Medulla oblongata (tissue), 1 donor: Measurements from ENCODE around the gene PPFIBP2.
A peak's percentile ranks its signal among the peaks of the same experiment; 100 is the strongest.

ENCODE experiments used
- DNase-seq: peaks from one replicate; pipeline ENCODE4 v3.0.0-alpha.2; 2015; ENCODE audit errors: extremely low spot score

Gene PPFIBP2

GRCh38 chr11:7577291-7578190, 63.7 kb downstream of the PPFIBP2 start:
- peak; percentile 94 for DNase-seq

GRCh38 chr11:7578276-7578955, 64.6 kb downstream of the PPFIBP2 start:
- DNase-seq = peak; percentile 37

GRCh38 chr11:7579361-7579791, 65.6 kb downstream of the PPFIBP2 start:
- DNase-seq = no peak

GRCh38 chr11:7581021-7581590, 67.3 kb downstream of the PPFIBP2 start:
- no peak for DNase-seq

GRCh38 chr11:7582338-7582985, 68.7 kb downstream of the PPFIBP2 start:
- DNase-seq = no peak

- no peak for DNase-seq
These were observed 69.4 kb downstream of the PPFIBP2 start for GRCh38 chr11:7583248-7583647.

- no peak for DNase-seq
These were observed 71.1 kb downstream of the PPFIBP2 start for GRCh38 chr11:7584910-7585309.

- no peak for DNase-seq
These were observed 72.0 kb downstream of the PPFIBP2 start for GRCh38 chr11:7585816-7586215.

GRCh38 chr11:7586376-7586775, 72.6 kb downstream of the PPFIBP2 start:
- DNase-seq = no peak

GRCh38 chr11:7587712-7588111, 73.9 kb downstream of the PPFIBP2 start:
- DNase-seq = peak; percentile 78

- DNase-seq = no peak
These were observed 76.1 kb downstream of the PPFIBP2 start for GRCh38 chr11:7589861-7590260.

- no peak for DNase-seq
These were observed 76.7 kb downstream of the PPFIBP2 start for GRCh38 chr11:7590529-7590928.

GRCh38 chr11:7591107-7591894, 77.5 kb downstream of the PPFIBP2 start:
- no peak for DNase-seq

- no peak for DNase-seq
These were observed 78.2 kb downstream of the PPFIBP2 start for GRCh38 chr11:7591987-7592386.

GRCh38 chr11:7592711-7593110, 78.9 kb downstream of the PPFIBP2 start:
- no peak for DNase-seq

- DNase-seq = no peak
These were observed 79.7 kb downstream of the PPFIBP2 start for GRCh38 chr11:7593481-7593880.

GRCh38 chr11:7595016-7595866, 81.4 kb downstream of the PPFIBP2 start:
- DNase-seq = no peak

- DNase-seq = no peak
These were observed 82.2 kb downstream of the PPFIBP2 start for GRCh38 chr11:7595951-7596350.

GRCh38 chr11:7596975-7597391, 83.2 kb downstream of the PPFIBP2 start:
- DNase-seq = no peak

GRCh38 chr11:7597620-7598019, 83.8 kb downstream of the PPFIBP2 start:
- no peak for DNase-seq
